ENCODE results near the gene NXPH3.

DNA sequence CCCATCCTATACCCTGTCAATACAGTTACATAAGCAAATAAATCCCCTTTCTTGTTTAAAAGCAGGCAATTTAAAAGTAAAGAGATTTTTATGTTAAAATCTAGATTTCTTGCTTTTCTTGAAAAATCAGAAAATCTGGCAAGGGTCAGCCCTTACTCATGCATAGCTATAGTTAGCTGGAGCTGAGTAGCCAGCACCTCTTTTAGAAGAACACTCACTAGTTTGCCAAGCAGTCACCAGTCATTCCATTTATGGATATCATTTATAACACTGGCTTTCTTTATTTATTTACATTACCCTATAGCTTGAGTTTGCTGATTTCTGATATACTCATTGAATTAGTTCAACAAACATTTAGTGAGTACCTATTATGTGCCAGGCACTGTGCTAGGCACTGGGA is 45.7 kb downstream of the NXPH3 start:
- no peak for TF ChIP-seq POLR2A (IDR thresholded peaks at IDR 0.05; ENCODE audit: low read depth, low read length)
- TF ChIP-seq TAF1 (IDR thresholded peaks at IDR 0.05; ENCODE audit: low read depth, low read length), result no peak
- TF ChIP-seq SPI1 (IDR thresholded peaks at IDR 0.05; ENCODE audit: low read depth, low read length), result no peak
- TF ChIP-seq POLR2AphosphoS5 (IDR thresholded peaks at IDR 0.05; ENCODE audit: low read depth, low read length), result no peak
- no peak for TF ChIP-seq POU2F2 (IDR thresholded peaks at IDR 0.05; ENCODE audit: low read depth, low read length)
- no peak for TF ChIP-seq PAX5 (IDR thresholded peaks at IDR 0.05; ENCODE audit: insufficient read depth, low read length, severe bottlenecking)

Measured in GM12891 (cell line).